ENCODE results near the gene THOC5.

- TF ChIP-seq, protein P1, sequence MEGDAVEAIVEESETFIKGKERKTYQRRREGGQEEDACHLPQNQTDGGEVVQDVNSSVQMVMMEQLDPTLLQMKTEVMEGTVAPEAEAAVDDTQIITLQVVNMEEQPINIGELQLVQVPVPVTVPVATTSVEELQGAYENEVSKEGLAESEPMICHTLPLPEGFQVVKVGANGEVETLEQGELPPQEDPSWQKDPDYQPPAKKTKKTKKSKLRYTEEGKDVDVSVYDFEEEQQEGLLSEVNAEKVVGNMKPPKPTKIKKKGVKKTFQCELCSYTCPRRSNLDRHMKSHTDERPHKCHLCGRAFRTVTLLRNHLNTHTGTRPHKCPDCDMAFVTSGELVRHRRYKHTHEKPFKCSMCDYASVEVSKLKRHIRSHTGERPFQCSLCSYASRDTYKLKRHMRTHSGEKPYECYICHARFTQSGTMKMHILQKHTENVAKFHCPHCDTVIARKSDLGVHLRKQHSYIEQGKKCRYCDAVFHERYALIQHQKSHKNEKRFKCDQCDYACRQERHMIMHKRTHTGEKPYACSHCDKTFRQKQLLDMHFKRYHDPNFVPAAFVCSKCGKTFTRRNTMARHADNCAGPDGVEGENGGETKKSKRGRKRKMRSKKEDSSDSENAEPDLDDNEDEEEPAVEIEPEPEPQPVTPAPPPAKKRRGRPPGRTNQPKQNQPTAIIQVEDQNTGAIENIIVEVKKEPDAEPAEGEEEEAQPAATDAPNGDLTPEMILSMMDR (IDR thresholded peaks at IDR 0.05) = peak in 2 of 3 donors; percentile 27 to 31
- peak; percentile 33 for TF ChIP-seq POLR2A (IDR thresholded peaks at IDR 0.05)
- peak; percentile 84 to 93 (median 86) for TF ChIP-seq POLR2AphosphoS5 (IDR thresholded peaks at IDR 0.05)
Observed at GRCh38 chr22:29553351-29554224, at the start of gene THOC5.

All from breast epithelium (tissue), 3 donors.